M059J (cell line): ENCODE results near the gene CBX7. TPM values are rescaled to one million over a fixed set of nuclear protein-coding genes. Genes with fewer than 3 reads are reported as not detected.

Source experiments
- DNase-seq: peaks from one replicate; pipeline ENCODE4 v3.0.0-alpha.2; 2012; ENCODE audit warnings: low read depth
- total RNA-seq: library from RNA; depleted of rRNA; stranded (reverse); fragments of >200 nt; shearing (Covaris generic); gene quantifications from 2 replicates; pipeline ENCODE4 v1.2.3, GENCODE V29; 2014; rRNA removed

The CBX7 gene
- total RNA-seq, 1 experiment from 2014 or later: 3.0 TPM

DNA sequence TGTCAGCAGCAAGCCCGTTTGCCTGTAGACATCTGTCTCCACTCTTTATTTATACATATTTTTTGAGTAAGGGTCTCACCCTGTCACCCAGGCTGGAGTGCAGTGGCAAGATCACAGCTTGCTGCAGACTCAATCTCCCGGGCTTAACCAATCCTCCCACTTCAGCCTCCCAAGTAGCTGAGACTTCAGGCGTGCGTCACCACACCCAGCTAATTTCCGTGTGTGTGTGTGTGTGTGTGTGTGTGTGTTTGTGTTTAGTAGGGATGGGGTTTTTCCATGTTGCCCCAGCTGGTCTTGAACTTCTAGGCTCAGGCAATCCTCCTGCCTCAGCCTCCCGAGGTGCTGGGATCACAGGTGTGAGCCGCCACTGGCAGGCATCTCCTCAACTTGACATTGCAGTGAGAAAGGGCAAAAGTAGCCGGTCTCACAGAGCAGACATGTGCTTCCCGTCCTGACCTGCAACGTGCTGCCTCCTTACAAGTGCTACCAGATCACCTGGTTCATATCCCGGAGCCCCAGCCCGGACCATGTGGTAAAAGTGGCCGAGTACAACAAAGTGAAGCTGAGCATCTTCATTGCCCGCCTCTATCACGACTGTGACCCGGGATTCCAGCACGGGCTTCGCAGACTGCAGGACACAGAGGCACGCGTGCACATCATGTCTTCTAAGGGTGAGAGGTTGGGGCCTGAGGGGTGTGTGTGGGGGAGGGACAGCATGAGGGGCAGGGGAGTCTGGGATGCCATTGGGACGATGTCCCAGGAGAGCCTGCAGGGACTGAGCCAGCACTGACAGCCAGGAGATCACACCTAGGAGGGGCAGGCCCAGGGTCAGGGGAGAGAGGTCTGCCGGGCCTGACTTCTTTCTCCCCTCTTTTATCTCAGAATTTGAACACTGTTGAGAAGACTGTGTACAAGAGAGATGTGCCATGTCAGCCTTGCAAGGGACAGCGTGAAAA, 61.1 kb downstream of the CBX7 start:
- DNase-seq: no peak

- DNase-seq: peak; percentile 88
Measured at GRCh38 chr22:39090426-39091064, 61.9 kb downstream of the CBX7 start.

GRCh38 chr22:39089928-39090327, 62.6 kb downstream of the CBX7 start:
- peak; percentile 23 for DNase-seq

GRCh38 chr22:39088685-39089032, 63.8 kb downstream of the CBX7 start:
- DNase-seq: no peak

- no peak for DNase-seq
Measured at GRCh38 chr22:39087881-39088684, 64.4 kb downstream of the CBX7 start.

GRCh38 chr22:39087098-39087497, 65.4 kb downstream of the CBX7 start:
- no peak for DNase-seq

DNA sequence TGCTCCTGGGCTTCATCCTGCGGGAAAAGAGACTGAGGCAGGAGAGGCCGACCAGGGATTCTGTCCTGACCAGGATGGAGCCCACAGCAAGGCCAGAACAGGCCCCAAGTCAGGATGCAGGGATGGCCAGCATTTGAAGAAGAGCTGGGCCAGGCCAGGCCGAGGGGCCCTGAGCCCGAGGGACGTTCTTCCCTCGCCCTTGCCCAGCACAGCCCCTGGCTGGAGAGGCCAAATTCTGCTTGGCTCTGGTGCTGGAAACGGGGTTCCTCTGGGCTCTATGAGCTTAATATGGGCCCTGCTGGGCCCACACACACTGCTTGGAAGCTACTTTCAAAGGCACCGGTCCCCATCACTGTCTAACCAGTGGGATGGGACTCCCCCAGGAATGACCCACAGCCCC, 67.8 kb downstream of the CBX7 start:
- DNase-seq: no peak

- no peak for DNase-seq
Measured at GRCh38 chr22:39083212-39084165, 69.0 kb downstream of the CBX7 start.

GRCh38 chr22:39081598-39081997, 70.9 kb downstream of the CBX7 start:
- DNase-seq: no peak

DNA sequence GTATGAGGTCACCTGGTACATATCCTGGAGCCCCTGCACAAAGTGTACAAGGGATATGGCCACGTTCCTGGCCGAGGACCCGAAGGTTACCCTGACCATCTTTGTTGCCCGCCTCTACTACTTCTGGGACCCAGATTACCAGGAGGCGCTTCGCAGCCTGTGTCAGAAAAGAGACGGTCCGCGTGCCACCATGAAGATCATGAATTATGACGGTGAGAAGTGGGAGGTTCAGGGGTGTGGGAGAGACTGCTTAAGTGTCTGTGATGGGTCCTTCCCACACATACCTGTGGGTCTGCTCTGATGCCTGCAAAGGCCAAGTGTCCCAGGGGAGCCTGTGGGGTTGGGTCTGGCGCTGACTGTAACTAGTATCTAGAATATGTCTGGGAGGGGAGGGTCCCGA, 71.5 kb downstream of the CBX7 start:
- no peak for DNase-seq

Other genes starting within 250 kb of the CBX7 start
- not detected in 2 replicates for gene APOBEC3A, start 195.1 kb downstream of the CBX7 start, total RNA-seq
- 14.8 and 22.6 TPM in 2 replicates for gene APOBEC3B, start 170.3 kb downstream of the CBX7 start, total RNA-seq
- gene APOBEC3C, start 138.4 kb downstream of the CBX7 start, total RNA-seq: 10.0 and 13.8 TPM in 2 replicates
- gene APOBEC3D, start 131.6 kb downstream of the CBX7 start, total RNA-seq: 1.1 and 1.6 TPM in 2 replicates
- 4.8 and 6.1 TPM in 2 replicates for gene APOBEC3F, start 111.8 kb downstream of the CBX7 start, total RNA-seq
- gene APOBEC3G, start 75.4 kb downstream of the CBX7 start, total RNA-seq: 23.4 and 30.1 TPM in 2 replicates
- 1.7 TPM in 1 of 2 replicates, not detected in the other for gene APOBEC3H, start 55.4 kb downstream of the CBX7 start, total RNA-seq
- 4.5 and 7.2 TPM in 2 replicates for gene PDGFB, start 92.3 kb upstream of the CBX7 start, total RNA-seq
- 627 and 755 TPM in 2 replicates for gene RPL3, start 166.9 kb upstream of the CBX7 start, total RNA-seq
- gene SYNGR1, start 197.3 kb upstream of the CBX7 start, total RNA-seq: 13.6 and 14.9 TPM in 2 replicates
- gene TAB1, start 247.1 kb upstream of the CBX7 start, total RNA-seq: 9.0 and 16.1 TPM in 2 replicates